ENCODE results near the gene PCNX2. TPM values are rescaled to one million over a fixed set of nuclear protein-coding genes. Genes with fewer than 3 reads are reported as not detected.
"Not testable (repeated sequence)": the region's sequence is repeated elsewhere in the genome, so short reads cannot be mapped to it uniquely, and the experiment has no call there.

PCNX2 gene
- total and polyA plus RNA-seq, 2 experiments from 2014 or later = 42.9 to 88.3 TPM

- no peak for TF ChIP-seq CTCF (conservative IDR thresholded peaks at IDR 0.05; ENCODE audit: low read depth in 2 of 2)
- TF ChIP-seq EZH2 (IDR thresholded peaks at IDR 0.05; ENCODE audit: low read depth, unreplicated experiment) = no peak
- no peak for TF ChIP-seq ZNF331 (CRISPR knock-in tag; IDR thresholded peaks at IDR 0.05; ENCODE audit: low read depth)
- no peak for TF ChIP-seq ZNF462 (CRISPR knock-in tag; IDR thresholded peaks at IDR 0.05)
These were observed 159.7 kb downstream of the PCNX2 start (continued) for GRCh38 chr1:233135833-233136232.

GRCh38 chr1:233132445-233132844, 163.1 kb downstream of the PCNX2 start:
- TF ChIP-seq POLR2AphosphoS5 (IDR thresholded peaks at IDR 0.05; ENCODE audit: low read depth) = no peak
- no peak for TF ChIP-seq ETS1 (IDR thresholded peaks at IDR 0.05)
- no peak for TF ChIP-seq JUNB (IDR thresholded peaks at IDR 0.05; ENCODE audit: unreplicated experiment)
- TF ChIP-seq CREB1 (CRISPR knock-in tag; IDR thresholded peaks at IDR 0.05; ENCODE audit: low read depth) = no peak
- no peak for TF ChIP-seq STAT1 (IDR thresholded peaks at IDR 0.05; ENCODE audit: unreplicated experiment)
- TF ChIP-seq CTCF (conservative IDR thresholded peaks at IDR 0.05; ENCODE audit: low read depth in 2 of 2) = no peak
- H2AFZ ChIP-seq = no peak overlapping the region
- peaks cover 3% of the 10 kb centered on the region; the same call in 1 of the 3 replicates for H3K9me3 Mint-ChIP-seq
- H3K36me3 ChIP-seq (ENCODE audit: insufficient read depth) = peaks cover 46% of the 10 kb centered on the region; the same call in 1 of the 2 replicates
- H3K36me3 Mint-ChIP-seq (ENCODE audit: low read depth) = peaks cover 87% of the 10 kb centered on the region
- no peaks in the 10 kb centered on the region for H3K27me3 ChIP-seq (ENCODE audit: insufficient read depth)
- H3K4me3 Mint-ChIP-seq = no peak overlapping the region
- H3K4me1 Mint-ChIP-seq = no peaks in the 10 kb centered on the region
- no peaks in the 10 kb centered on the region for H3K4me1 ChIP-seq (ENCODE audit: insufficient read depth)
- DNase-seq (ENCODE audit: low spot score) (no peak), ATAC-seq (no peak)
- H3K27ac ChIP-seq (ENCODE audit: low read depth) = no peak overlapping the region
- no peak overlapping the region for H3K27ac Mint-ChIP-seq
- H3K27me3 Mint-ChIP-seq (ENCODE audit: insufficient read depth, low read depth, poor library complexity) = no peaks in the 10 kb centered on the region
- H3K79me2 ChIP-seq (replicated peaks; ENCODE audit: insufficient read depth) = no peaks in the 10 kb centered on the region
- 0 out of 2 replicates have a peak, but pooled peaks cover 5% of the 10 kb centered on the region for H3F3A ChIP-seq (replicated peaks; ENCODE audit: low read depth)
- H3K4me3 ChIP-seq = no peak overlapping the region
- H3K9me2 ChIP-seq (ENCODE audit: insufficient read depth) = no peaks in the 10 kb centered on the region
- no peak overlapping the region for H3K4me2 ChIP-seq
- H4K20me1 ChIP-seq (replicated peaks; ENCODE audit: insufficient read depth) = peaks cover 9% of the 10 kb centered on the region; the same call in 1 of the 2 replicates

GRCh38 chr1:233129031-233129430, 166.5 kb downstream of the PCNX2 start:
- not testable (repeated sequence) for H3K4me1 ChIP-seq (ENCODE audit: insufficient read depth); H3K27ac Mint-ChIP-seq; ATAC-seq; H3K79me2 ChIP-seq (replicated peaks; ENCODE audit: insufficient read depth); H3F3A ChIP-seq (replicated peaks; ENCODE audit: low read depth); H3K4me1 Mint-ChIP-seq; H3K27me3 Mint-ChIP-seq (ENCODE audit: insufficient read depth, low read depth, poor library complexity); H3K9me3 Mint-ChIP-seq; DNase-seq (ENCODE audit: low spot score); H3K4me2 ChIP-seq; H3K27me3 ChIP-seq (ENCODE audit: insufficient read depth); H3K4me3 ChIP-seq; H2AFZ ChIP-seq; H3K9me2 ChIP-seq (ENCODE audit: insufficient read depth); H3K4me3 Mint-ChIP-seq; H4K20me1 ChIP-seq (replicated peaks; ENCODE audit: insufficient read depth); H3K27ac ChIP-seq (ENCODE audit: low read depth)
- peaks cover 36% of the 10 kb centered on the region for H3K36me3 ChIP-seq (ENCODE audit: insufficient read depth)
- peaks cover 89% of the 10 kb centered on the region for H3K36me3 Mint-ChIP-seq (ENCODE audit: low read depth)
